ENCODE results near the gene NCF2.

DNA sequence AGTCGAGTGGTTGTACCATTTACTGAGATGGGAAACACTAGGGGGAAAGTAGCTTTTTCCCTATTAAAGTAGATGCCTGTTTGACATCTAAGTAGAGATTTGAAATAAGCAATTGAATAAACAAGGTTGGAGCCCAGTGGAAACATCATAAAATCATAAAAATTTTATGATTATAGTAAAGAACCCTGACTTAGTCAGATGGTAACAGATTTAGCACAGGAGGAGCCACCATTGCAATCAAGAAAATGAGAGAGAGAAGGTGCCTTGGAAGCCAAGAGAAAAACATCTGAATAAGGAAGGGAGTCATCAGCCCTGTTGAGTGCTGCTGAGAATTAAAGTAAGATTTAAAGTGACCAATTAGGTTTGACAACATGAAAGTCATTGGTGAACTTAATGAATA is 68.2 kb downstream of the NCF2 start:
- TF ChIP-seq EZH2 (IDR thresholded peaks at IDR 0.05; ENCODE audit: low read depth): no peak
- TF ChIP-seq, protein P1, sequence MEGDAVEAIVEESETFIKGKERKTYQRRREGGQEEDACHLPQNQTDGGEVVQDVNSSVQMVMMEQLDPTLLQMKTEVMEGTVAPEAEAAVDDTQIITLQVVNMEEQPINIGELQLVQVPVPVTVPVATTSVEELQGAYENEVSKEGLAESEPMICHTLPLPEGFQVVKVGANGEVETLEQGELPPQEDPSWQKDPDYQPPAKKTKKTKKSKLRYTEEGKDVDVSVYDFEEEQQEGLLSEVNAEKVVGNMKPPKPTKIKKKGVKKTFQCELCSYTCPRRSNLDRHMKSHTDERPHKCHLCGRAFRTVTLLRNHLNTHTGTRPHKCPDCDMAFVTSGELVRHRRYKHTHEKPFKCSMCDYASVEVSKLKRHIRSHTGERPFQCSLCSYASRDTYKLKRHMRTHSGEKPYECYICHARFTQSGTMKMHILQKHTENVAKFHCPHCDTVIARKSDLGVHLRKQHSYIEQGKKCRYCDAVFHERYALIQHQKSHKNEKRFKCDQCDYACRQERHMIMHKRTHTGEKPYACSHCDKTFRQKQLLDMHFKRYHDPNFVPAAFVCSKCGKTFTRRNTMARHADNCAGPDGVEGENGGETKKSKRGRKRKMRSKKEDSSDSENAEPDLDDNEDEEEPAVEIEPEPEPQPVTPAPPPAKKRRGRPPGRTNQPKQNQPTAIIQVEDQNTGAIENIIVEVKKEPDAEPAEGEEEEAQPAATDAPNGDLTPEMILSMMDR (conservative IDR thresholded peaks at IDR 0.05): no peak
